Naive thymus-derived CD8-positive, alpha-beta T cell (primary cell): ENCODE results near the gene PKD1L1. TPM values are rescaled to one million over a fixed set of nuclear protein-coding genes. Genes with fewer than 3 reads are reported as not detected.
"Not testable (repeated sequence)": the region's sequence is repeated elsewhere in the genome, so short reads cannot be mapped to it uniquely, and the experiment has no call there.

Source experiments
- ATAC-seq, 2 donors: fragments of 150-1000 bp; cut with Tn5 transposase in 1 of 2; sonication (Bioruptor Pico), chemical (Tn5 transposase) in 1 of 2; 1 replicate in 1 of 2; 2 replicates in 1 of 2; pipeline ENCODE4 v1.10.0; 2021; ENCODE audit warnings: mild to moderate bottlenecking in 2 of 2, moderate library complexity in 2 of 2
- POLR2A ChIA-PET: fragments of 350-600 bp; sonication (Branson Sonifier 250); formaldehyde crosslinking; loops from one replicate; lab custom pipeline; 2021; ENCODE audit warnings: antibody characterized with exemption; lab: Charles Lee
- DNase-seq, 10 donors: peaks; one replicate each; pipeline versions ENCODE4 v3.0.0 to v3.0.0-alpha.2; 2020 to 2022
- H3K27ac Mint-ChIP-seq, 10 donors: one replicate each; pipeline ENCODE4 v1.8.0; 2020 to 2022; ENCODE audit warnings: mild to moderate bottlenecking in 10 of 10, mixed read lengths in 10 of 10, moderate library complexity in 4 of 10, inconsistent platforms in 1 of 10
- H3K27me3 Mint-ChIP-seq, 5 donors: one replicate each; pipeline ENCODE4 v1.8.0; 2021 to 2022; ENCODE audit warnings: mixed read lengths in 5 of 5
- H3K36me3 Mint-ChIP-seq, 3 donors: one replicate each; pipeline ENCODE4 v1.8.0; 2020 to 2022; ENCODE audit warnings: mixed read lengths in 3 of 3, mild to moderate bottlenecking in 2 of 3, inconsistent platforms in 1 of 3
- H3K4me1 Mint-ChIP-seq, 4 donors: one replicate each; pipeline ENCODE4 v1.8.0; 2021 to 2022; ENCODE audit warnings: mixed read lengths in 4 of 4
- H3K4me3 Mint-ChIP-seq, 10 donors: one replicate each; pipeline ENCODE4 v1.8.0; 2020 to 2022; ENCODE audit warnings: mild to moderate bottlenecking in 10 of 10, mixed read lengths in 10 of 10, moderate library complexity in 6 of 10, inconsistent platforms in 1 of 10
- H3K9me3 Mint-ChIP-seq, 9 donors: one replicate each; pipeline ENCODE4 v1.8.0; 2020 to 2022; ENCODE audit warnings: mixed read lengths in 9 of 9, mild to moderate bottlenecking in 3 of 9, inconsistent platforms in 1 of 9, moderate library complexity in 1 of 9
- polyA plus RNA-seq, 3 donors: library from polyadenylated mRNA; unstranded; fragments of 300-500 nt; fragmentation: Illumina TruSeq; gene quantifications; one replicate each; pipeline ENCODE4 v1.2.3, GENCODE V29; 2021
- total RNA-seq, 8 experiments: library from RNA in 2 of 8; stranded (reverse) in 2 of 8; gene quantifications; one replicate each; pipeline ENCODE4 v1.2.3 and lab custom pipeline; 2021 to 2026

Gene PKD1L1
- total and polyA plus RNA-seq, 5 experiments from 2014 or later = 0.07 to 0.78 (median 0.37) TPM; not detected in 1

DNA sequence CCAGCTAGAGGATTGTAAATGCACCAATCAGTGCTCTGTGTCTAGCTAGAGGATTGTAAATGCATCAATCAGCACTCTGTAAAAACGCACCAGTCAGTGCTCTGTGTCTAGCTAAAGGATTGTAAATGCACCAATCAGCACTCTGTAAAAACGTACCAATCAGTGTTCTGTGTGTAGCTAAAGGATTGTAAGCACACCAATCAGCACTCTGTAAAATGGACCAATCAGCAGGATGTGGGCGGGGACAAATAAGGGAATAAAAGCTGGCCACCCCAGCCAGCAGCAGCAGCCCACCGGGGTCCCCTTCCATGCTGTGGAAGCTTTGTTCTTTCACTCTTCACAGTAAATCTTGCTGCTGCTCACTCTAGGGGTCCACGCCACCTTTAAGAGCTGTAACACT, 196.5 kb downstream of the PKD1L1 start:
- ATAC-seq, H3K4me3 Mint-ChIP-seq, H3K9me3 Mint-ChIP-seq, DNase-seq, POLR2A ChIA-PET, H3K36me3 Mint-ChIP-seq: not testable (repeated sequence)
- Mint-ChIP-seq H3K4me1 (peaks cover 7 to 13% (median 9%) of the 10 kb centered on the region in 4 donors), H3K27me3 (peaks cover 6 to 19% (median 9%) of the 10 kb centered on the region in 5 donors), H3K27ac (peak overlapping the region in 1 of 10 donors; percentile 24)

DNA sequence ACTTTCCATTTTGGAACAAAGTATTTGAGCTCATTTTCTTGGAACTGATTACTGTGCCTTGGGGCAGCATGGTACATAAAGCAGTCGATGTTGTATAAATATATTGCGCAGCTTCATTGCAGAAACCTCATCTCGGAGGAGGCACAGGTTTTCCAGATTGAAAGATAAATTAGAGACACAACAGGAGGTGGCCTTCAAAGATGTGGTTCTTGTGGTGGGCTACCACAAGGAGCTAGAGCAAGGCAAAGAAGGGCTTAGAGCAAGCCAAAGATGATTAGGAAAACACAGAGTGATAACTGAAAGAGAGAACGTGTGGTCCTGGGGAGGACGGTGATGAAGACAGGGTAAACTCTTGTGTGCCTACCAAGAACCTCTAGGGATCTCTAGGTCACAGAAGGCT, 197.2 kb downstream of the PKD1L1 start:
- H3K4me3 Mint-ChIP-seq = peak overlapping the region in 5 of 10 donors; percentile 24 to 54 (median 31)
- POLR2A ChIA-PET = no interaction called here
- no peaks in the 10 kb centered on the region for H3K36me3 Mint-ChIP-seq
- DNase-seq = peak in 2 of 10 donors; percentile 5 to 19
- ATAC-seq = peak in 1 of 2 donors; percentile 61
- H3K27ac Mint-ChIP-seq = peak overlapping the region in 6 of 10 donors; percentile 6 to 60 (median 11)
- H3K9me3 Mint-ChIP-seq = peaks cover 0 to 6% (median 0%) of the 10 kb centered on the region in 9 donors
- H3K27me3 Mint-ChIP-seq = peaks cover 6 to 19% (median 9%) of the 10 kb centered on the region in 5 donors
- H3K4me1 Mint-ChIP-seq = peaks cover 7 to 13% (median 9%) of the 10 kb centered on the region in 4 donors

DNA sequence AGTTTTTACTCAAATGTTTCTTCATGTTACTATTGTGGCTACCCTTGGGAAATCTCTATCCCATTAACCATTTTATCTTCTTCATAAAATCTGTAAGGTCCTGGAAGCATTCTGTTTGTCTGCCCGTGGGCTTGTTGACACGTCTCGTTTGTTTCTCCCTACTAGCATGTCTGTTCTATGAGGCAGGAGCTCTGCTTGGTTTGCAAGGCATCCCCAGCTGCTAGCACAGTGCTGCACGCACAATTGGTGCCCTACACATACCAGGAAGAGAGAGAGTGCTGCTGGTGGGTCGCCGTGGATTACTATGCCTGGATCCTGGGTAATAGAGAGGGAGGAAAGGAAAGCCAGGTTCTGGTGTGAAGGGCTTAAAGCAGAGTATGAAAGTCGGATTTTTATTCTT, 200.2 kb downstream of the PKD1L1 start:
- ATAC-seq (no peak), DNase-seq (no peak)
- H3K9me3 Mint-ChIP-seq = peaks cover 0 to 6% (median 0%) of the 10 kb centered on the region in 9 donors
- H3K36me3 Mint-ChIP-seq = no peaks in the 10 kb centered on the region
- H3K4me1 Mint-ChIP-seq = peaks cover 7 to 13% (median 9%) of the 10 kb centered on the region in 4 donors
- H3K27ac Mint-ChIP-seq = no peak overlapping the region
- peaks cover 4 to 19% (median 8%) of the 10 kb centered on the region in 5 donors for H3K27me3 Mint-ChIP-seq
- H3K4me3 Mint-ChIP-seq = no peak overlapping the region
- POLR2A ChIA-PET = no interaction called here

DNA sequence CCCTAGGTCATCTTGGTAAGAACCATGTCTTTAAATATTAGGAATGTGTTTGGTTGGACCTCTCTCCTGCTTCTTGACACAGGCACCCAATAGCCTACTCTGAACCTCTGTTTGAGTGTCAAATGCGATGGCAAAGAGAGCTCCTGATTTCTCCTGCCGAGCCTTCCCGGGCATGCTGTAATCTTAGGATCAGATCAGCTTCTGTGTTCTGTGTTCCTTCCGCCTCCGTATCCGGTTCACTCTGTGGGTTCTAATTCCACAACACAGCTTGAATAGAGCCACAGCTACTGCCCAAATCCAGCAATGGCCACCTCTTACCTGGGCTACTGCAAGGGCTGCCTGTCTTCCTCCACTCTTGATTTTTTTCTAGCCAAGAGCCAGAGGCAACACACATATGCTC, 201.1 kb downstream of the PKD1L1 start:
- POLR2A ChIA-PET = no interaction called here
- ATAC-seq = no peak
- no peak for DNase-seq
- no peak overlapping the region for H3K4me3 Mint-ChIP-seq
- peaks cover 0 to 2% (median 0%) of the 10 kb centered on the region in 9 donors for H3K9me3 Mint-ChIP-seq
- H3K27ac Mint-ChIP-seq = no peak overlapping the region
- H3K27me3 Mint-ChIP-seq = peaks cover 4 to 19% (median 12%) of the 10 kb centered on the region in 5 donors
- H3K36me3 Mint-ChIP-seq = no peaks in the 10 kb centered on the region
- H3K4me1 Mint-ChIP-seq = peaks cover 7 to 13% (median 9%) of the 10 kb centered on the region in 4 donors

DNA sequence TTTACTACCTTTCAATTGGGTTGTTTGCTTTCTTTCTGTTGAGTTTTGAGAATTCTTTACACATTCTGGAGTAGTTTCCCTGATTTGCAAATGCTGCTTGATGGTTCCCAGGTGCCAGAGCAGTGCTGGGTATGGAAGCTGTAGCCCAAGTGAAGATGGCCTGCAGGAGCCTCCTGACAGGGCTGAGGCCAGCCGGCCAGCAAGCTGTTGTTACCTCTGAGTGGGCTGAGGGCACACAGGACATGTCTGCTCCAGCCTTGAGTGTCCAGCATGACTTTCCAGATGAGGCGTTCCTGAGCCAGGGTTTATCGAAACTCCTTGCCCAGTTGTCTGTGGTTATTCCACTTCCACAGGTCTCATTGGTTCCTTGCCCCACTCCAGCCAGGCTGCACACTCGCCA, 201.8 kb downstream of the PKD1L1 start:
- H3K27me3 Mint-ChIP-seq = peaks cover 6 to 26% (median 13%) of the 10 kb centered on the region in 5 donors
- no peak overlapping the region for H3K27ac Mint-ChIP-seq
- peaks cover 0 to 2% (median 0%) of the 10 kb centered on the region in 9 donors for H3K9me3 Mint-ChIP-seq
- DNase-seq (no peak), ATAC-seq (no peak)
- H3K4me3 Mint-ChIP-seq = no peak overlapping the region
- no peaks in the 10 kb centered on the region for H3K36me3 Mint-ChIP-seq
- POLR2A ChIA-PET = no interaction called here
- peaks cover 7 to 11% (median 9%) of the 10 kb centered on the region in 4 donors for H3K4me1 Mint-ChIP-seq

DNA sequence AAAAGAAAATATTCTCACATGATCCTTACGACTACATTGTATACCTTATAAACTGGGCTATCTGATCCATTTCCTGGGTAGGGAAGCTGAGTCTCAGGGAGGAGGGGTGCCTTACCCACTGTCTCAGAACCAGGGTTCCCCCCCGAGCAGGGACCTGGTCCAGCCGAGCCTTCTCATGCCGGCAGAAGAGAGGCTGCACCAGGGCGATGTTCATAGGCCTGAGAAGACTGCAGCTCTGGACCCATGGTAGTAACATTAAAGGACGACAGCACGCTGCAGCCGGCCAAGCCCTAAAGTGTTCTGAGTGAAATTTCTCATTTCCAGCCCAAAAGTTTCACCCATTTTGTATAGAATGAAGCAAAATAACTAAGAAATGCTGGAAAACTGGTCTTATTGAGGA, 203.4 kb downstream of the PKD1L1 start:
- ATAC-seq (no peak), DNase-seq (no peak)
- POLR2A ChIA-PET = no interaction called here
- H3K27ac Mint-ChIP-seq = no peak overlapping the region
- H3K27me3 Mint-ChIP-seq = peaks cover 6 to 26% (median 19%) of the 10 kb centered on the region in 5 donors
- H3K9me3 Mint-ChIP-seq = peaks cover 0 to 2% (median 0%) of the 10 kb centered on the region in 9 donors
- no peaks in the 10 kb centered on the region for H3K36me3 Mint-ChIP-seq
- no peak overlapping the region for H3K4me3 Mint-ChIP-seq
- peaks cover 0 to 2% (median 0%) of the 10 kb centered on the region in 4 donors for H3K4me1 Mint-ChIP-seq

DNA sequence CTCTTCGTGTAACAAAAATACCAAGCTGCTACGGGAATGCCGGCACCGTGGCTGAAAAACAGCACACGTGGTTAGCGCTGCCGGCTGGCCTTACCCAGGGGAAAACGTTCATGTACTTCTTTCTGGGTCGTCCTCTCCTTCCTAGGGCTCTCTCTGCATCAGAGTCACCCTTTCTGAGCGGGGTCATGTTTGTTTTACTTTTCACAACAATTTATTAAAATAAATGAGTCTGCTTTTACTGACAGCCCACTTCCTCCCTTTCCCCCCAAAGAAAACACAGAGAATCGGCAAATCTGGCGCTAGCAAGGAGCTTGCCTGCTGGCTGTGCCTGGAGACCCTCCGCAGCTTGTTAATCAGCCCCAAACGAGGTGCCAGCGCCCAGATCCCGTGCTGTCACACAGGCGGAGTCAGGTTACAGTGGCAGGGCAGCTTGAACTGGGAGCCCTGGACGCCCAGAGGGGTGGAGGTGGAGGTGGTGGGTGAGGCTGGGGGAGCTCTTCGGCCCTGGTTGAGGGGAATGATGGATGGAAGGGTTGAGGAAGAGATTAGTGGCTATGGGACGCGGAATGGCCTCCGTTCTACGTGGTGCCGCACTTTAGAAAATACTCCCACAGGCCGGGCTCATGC, 204.2 kb downstream of the PKD1L1 start:
- Mint-ChIP-seq H3K9me3 (peaks cover 0 to 2% (median 0%) of the 10 kb centered on the region in 9 donors), H3K36me3 (no peaks in the 10 kb centered on the region), H3K4me3 (no peak overlapping the region), H3K27ac (no peak overlapping the region), H3K27me3 (peaks cover 6 to 26% (median 17%) of the 10 kb centered on the region in 5 donors), H3K4me1 (peaks cover 0 to 3% (median under 1%) of the 10 kb centered on the region in 4 donors)
- ATAC-seq = no peak
- no peak for DNase-seq
- POLR2A ChIA-PET = no interaction called here

DNA sequence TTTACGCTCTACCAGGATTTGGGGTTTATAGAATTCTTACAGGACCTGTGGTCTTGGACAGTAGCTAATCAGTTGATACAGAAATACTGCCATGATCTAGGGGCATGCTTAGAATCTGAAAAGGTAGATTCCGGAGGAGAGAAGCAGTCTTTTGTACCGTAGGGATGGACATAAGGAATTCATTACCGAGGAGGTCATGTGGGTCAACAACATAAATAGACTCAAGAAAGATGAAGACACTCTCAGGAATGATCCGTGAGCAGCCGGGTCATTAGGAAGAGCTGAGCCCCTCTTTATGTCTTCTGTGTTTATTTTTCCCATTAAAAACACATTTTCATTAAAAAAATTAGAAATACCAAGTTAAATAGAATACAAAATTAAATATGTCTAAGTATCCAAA, 206.3 kb downstream of the PKD1L1 start:
- Mint-ChIP-seq H3K9me3 (peaks cover 0 to 2% (median 0%) of the 10 kb centered on the region in 9 donors), H3K4me1 (peaks cover 0 to 11% (median 2%) of the 10 kb centered on the region in 4 donors), H3K27me3 (peaks cover 5 to 27% (median 21%) of the 10 kb centered on the region in 5 donors), H3K4me3 (no peak overlapping the region), H3K36me3 (no peaks in the 10 kb centered on the region), H3K27ac (peak overlapping the region in 1 of 10 donors; percentile 82)
- DNase-seq (no peak), ATAC-seq (no peak)
- POLR2A ChIA-PET = no interaction called here

DNA sequence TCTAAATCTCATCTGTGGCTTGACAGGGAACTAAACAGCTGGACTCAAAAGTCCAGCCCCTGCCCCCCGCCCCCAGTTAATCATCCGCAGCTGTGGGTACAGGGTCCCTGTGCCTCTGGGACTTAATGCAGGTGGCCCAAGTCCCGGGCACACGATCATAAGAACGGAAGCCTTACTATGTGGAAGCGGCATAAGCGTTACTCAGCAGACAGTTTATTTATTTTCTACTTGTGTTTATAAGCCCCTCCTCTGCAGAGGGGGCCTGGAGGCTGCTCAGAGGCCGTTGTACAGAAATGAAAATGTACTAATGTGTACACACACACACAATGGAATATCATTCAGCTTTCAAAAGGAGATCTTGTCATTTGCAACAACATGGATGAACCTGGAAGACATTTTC, 208.4 kb downstream of the PKD1L1 start:
- POLR2A ChIA-PET = interaction anchor here (0.6 kb wide), 1 partner anchor 72 kb away, joined by 7 read pairs; no protein-coding TSS in a partner anchor
- peaks cover 0 to 11% (median 2%) of the 10 kb centered on the region in 4 donors for H3K4me1 Mint-ChIP-seq

DNA sequence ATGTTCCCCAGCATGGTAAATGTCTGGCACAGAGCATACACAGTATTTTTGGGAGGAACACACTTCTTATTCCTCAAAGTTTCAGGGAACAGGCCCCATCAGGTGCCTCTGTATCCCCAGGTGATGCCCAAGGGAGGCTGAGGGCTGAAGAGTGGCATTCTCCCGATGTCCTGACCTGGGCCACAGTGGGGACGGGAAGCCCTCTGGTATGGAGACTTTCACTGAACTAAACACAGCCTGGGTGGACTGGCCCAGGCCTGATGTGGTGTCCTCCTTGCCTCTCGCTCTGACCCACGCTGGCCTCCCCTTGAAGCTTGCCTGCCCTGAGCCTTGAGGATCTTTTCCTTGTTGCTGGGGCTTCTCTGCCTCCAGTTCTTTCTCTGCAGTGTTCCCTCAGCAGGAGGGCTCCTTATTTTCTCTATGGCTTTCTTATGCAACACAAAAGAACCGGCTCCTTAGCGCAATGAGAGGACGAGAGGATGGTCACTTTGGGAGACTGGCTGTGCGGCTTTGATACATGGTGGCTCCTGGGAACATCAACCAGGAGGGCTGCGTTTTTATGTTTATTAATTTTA, 208.9 kb downstream of the PKD1L1 start:
- DNase-seq = no peak
- Mint-ChIP-seq H3K27me3 (peaks cover 8 to 35% (median 26%) of the 10 kb centered on the region in 5 donors), H3K4me1 (peaks cover 0 to 11% (median 2%) of the 10 kb centered on the region in 4 donors), H3K27ac (no peak overlapping the region), H3K9me3 (no peaks in the 10 kb centered on the region), H3K4me3 (no peak overlapping the region), H3K36me3 (no peaks in the 10 kb centered on the region)
- POLR2A ChIA-PET = interaction anchor here (0.6 kb wide), 1 partner anchor 71 kb away, joined by 7 read pairs; no protein-coding TSS in a partner anchor
- ATAC-seq = no peak

More for the DNA sequence above, 208.4 kb downstream of the PKD1L1 start:
- Mint-ChIP-seq H3K4me3 (no peak overlapping the region), H3K27me3 (peaks cover 6 to 30% (median 25%) of the 10 kb centered on the region in 5 donors), H3K9me3 (peaks cover 0 to 2% (median 0%) of the 10 kb centered on the region in 9 donors), H3K27ac (no peak overlapping the region), H3K36me3 (no peaks in the 10 kb centered on the region)
- DNase-seq (no peak), ATAC-seq (no peak)

DNA sequence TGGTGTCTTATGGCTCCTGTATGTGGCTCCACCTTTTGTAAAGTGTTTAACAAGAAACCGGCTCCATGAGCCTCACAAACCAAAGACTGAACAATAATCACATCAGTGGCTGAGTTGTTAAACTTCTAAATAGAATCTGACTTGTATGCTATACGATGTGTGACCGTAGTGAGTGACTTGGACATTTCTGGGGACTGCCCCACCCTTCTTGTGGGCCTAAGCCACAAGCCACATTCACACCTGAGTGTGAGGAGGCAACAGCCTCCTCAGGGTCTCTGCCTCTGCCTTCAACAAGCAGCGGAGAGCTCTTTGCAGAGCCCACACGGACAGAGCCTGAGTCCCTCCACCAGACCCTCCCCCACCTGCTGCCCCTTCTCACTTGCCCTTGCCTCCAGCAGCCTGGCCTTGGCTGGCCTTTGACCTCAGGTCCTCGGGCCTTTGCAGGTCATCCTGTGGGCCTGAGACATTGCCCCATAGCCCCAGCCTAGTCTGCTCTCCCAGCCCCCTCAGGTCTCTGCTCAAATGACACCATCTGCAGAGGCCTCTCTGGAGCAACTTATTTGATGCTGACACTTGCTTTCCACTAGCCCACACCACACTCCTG, 209.6 kb downstream of the PKD1L1 start:
- Mint-ChIP-seq H3K27ac (no peak overlapping the region), H3K27me3 (peaks cover 6 to 38% (median 22%) of the 10 kb centered on the region in 5 donors)
- no peak for ATAC-seq

DNA sequence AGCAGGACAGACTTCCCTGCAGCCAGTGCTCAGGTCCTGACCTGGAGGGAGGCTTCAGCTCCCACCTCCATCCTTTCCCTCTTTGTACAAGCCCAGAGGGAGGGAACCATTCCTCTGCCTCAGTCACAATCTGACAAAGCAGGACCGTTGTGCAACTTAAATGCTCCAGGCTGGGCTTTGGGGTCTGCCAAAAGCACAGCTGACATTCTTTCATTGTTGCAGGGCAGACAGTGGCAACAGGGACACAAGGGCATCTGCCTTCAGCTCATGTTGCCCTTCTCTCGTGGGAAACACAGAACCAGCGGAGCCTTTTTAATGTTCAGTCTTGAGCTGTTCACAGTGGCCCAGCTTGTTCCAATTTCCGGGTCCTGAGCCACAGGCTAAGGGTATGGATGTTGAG, 210.7 kb downstream of the PKD1L1 start:
- Mint-ChIP-seq H3K27ac (peak overlapping the region in 1 of 10 donors; percentile 20), H3K4me3 (no peak overlapping the region), H3K27me3 (peaks cover 6 to 38% (median 21%) of the 10 kb centered on the region in 5 donors), H3K9me3 (no peaks in the 10 kb centered on the region), H3K4me1 (peaks cover 0 to 11% (median 2%) of the 10 kb centered on the region in 4 donors), H3K36me3 (no peaks in the 10 kb centered on the region)
- ATAC-seq (no peak), DNase-seq (no peak)
- POLR2A ChIA-PET = no interaction called here

More for the DNA sequence above, 209.6 kb downstream of the PKD1L1 start:
- no peak for DNase-seq
- Mint-ChIP-seq H3K9me3 (no peaks in the 10 kb centered on the region), H3K4me1 (peaks cover 0 to 11% (median 2%) of the 10 kb centered on the region in 4 donors), H3K4me3 (no peak overlapping the region), H3K36me3 (no peaks in the 10 kb centered on the region)
- POLR2A ChIA-PET = no interaction called here
